Trophoblast cell (in vitro differentiated cells and primary cell): ENCODE measurements around the gene MYLK2.

Experiments used
- DNase-seq, 2 donors: peaks; one replicate each; pipeline ENCODE4 v3.0.0-alpha.2; 2016
- H2AFZ ChIP-seq: 2 replicates; pipeline ENCODE4 v1.6.1; 2013; ENCODE audit warnings: low read length, moderate library complexity, mild to moderate bottlenecking; ENCODE audit not compliant: insufficient read depth, poor library complexity
- H2AK5ac ChIP-seq: 2 replicates; pipeline ENCODE4 v1.6.1; 2013; ENCODE audit warnings: mild to moderate bottlenecking, low read length
- H2BK120ac ChIP-seq: 2 replicates; pipeline ENCODE4 v1.6.1; 2013; ENCODE audit warnings: low read length, mild to moderate bottlenecking, moderate library complexity; ENCODE audit not compliant: insufficient read depth, poor library complexity
- H2BK12ac ChIP-seq: 2 replicates; pipeline ENCODE4 v1.6.1; 2013; ENCODE audit warnings: mild to moderate bottlenecking, low read length, moderate library complexity
- H2BK5ac ChIP-seq: 2 replicates; pipeline ENCODE4 v1.6.1; 2013; ENCODE audit warnings: low read length, low read depth, moderate library complexity, mild to moderate bottlenecking; ENCODE audit not compliant: poor library complexity
- H3K14ac ChIP-seq: 2 replicates; pipeline ENCODE4 v1.6.1; 2013; ENCODE audit warnings: mild to moderate bottlenecking, low read length
- H3K18ac ChIP-seq: 2 replicates; pipeline ENCODE4 v1.6.1; 2013; ENCODE audit warnings: mild to moderate bottlenecking, low read length
- H3K23ac ChIP-seq: 2 replicates; pipeline ENCODE4 v1.6.1; 2013; ENCODE audit warnings: low read length
- H3K27ac ChIP-seq: 2 replicates; pipeline ENCODE4 v1.5.1; 2013; ENCODE audit warnings: low read depth, mild to moderate bottlenecking, inconsistent platforms, low read length, moderate library complexity
- H3K27me3 ChIP-seq: 2 replicates; pipeline ENCODE4 v1.6.1; 2013; ENCODE audit warnings: inconsistent platforms, mild to moderate bottlenecking, low read length, moderate library complexity; ENCODE audit not compliant: insufficient read depth
- H3K36me3 ChIP-seq, 2 experiments: 1 replicate in 1 of 2; 2 replicates in 1 of 2; pipeline ENCODE4 v1.6.1; 2013; ENCODE audit warnings: low read length in 2 of 2, mild to moderate bottlenecking in 2 of 2, moderate library complexity in 1 of 2; ENCODE audit not compliant: insufficient read depth in 2 of 2, control insufficient read depth in 1 of 2
- H3K4ac ChIP-seq: 2 replicates; pipeline ENCODE4 v1.6.1; 2013; ENCODE audit warnings: low read depth, mild to moderate bottlenecking, low read length, moderate library complexity
- H3K4me1 ChIP-seq, 2 experiments: 1 replicate in 1 of 2; 2 replicates in 1 of 2; pipeline ENCODE4 v1.6.1; 2013; ENCODE audit warnings: low read length in 2 of 2, mild to moderate bottlenecking in 2 of 2, moderate library complexity in 1 of 2; ENCODE audit not compliant: insufficient read depth in 2 of 2, control insufficient read depth in 1 of 2
- H3K4me2 ChIP-seq: 2 replicates; pipeline ENCODE4 v1.6.1; 2013; ENCODE audit warnings: inconsistent platforms, mild to moderate bottlenecking, low read length, moderate library complexity
- H3K4me3 ChIP-seq: 2 replicates; pipeline ENCODE4 v1.5.1; 2013; ENCODE audit warnings: mild to moderate bottlenecking, low read depth, low read length, inconsistent platforms
- H3K79me1 ChIP-seq: one replicate; pipeline ENCODE4 v1.6.1; 2013; ENCODE audit warnings: low read length
- H3K79me2 ChIP-seq: 2 replicates; pipeline ENCODE4 v1.6.1; 2013; ENCODE audit warnings: low read length, mild to moderate bottlenecking; ENCODE audit not compliant: control insufficient read depth, insufficient read depth, poor library complexity
- H3K9ac ChIP-seq: 2 replicates; pipeline ENCODE4 v1.6.1; 2013; ENCODE audit warnings: mild to moderate bottlenecking, low read length
- H3K9me3 ChIP-seq: 2 replicates; pipeline ENCODE4 v1.6.1; 2013; ENCODE audit warnings: low read depth, mild to moderate bottlenecking, control low read depth, inconsistent platforms, low read length; ENCODE audit not compliant: insufficient read depth
- H4K12ac ChIP-seq: 2 replicates; pipeline ENCODE4 v1.6.1; 2013; ENCODE audit warnings: low read depth, mild to moderate bottlenecking, low read length, moderate library complexity
- H4K8ac ChIP-seq: 2 replicates; pipeline ENCODE4 v1.6.1; 2013; ENCODE audit warnings: low read depth, mild to moderate bottlenecking, low read length, moderate library complexity
- H4K91ac ChIP-seq: one replicate; pipeline ENCODE4 v1.6.1; 2013; ENCODE audit warnings: low read depth, mild to moderate bottlenecking, low read length, moderate library complexity
- WGBS: extraction: QIAGEN DNeasy Blood & Tissue Kit; methylation state at CpG from one replicate; pipeline ENCODE4 v1.1.7; 2013; ENCODE audit warnings: missing lambda C conversion rate; ENCODE audit not compliant: insufficient read length, insufficient coverage; ENCODE audit errors: extremely low coverage; 5-methylcytosine and 5-hydroxymethylcytosine counted together

Gene MYLK2

DNA sequence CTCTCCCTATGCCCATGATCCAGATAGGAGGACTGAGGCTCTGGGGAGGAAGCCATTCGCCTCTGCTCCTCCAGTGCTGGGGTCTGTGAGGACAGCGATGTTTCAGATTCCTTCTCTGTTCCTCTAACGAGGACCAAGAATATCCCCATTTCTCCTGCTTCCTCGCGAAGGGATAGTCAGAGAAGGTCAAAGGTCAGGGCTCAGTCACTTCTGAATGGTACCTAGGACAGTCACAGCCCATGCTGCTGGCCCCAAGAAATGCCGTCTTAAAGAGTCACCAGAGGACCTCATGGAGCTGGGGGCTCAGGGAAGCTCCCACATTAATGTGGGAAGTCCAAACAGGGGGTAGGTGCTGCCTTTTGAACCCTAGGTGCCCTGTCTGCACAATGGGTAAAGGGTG is 24.1 kb downstream of the MYLK2 start:
- H3K4me3 ChIP-seq = no peak overlapping the region
- no peaks in the 10 kb centered on the region for H3K79me1 ChIP-seq
- no peak overlapping the region for H4K12ac ChIP-seq
- no peak overlapping the region for H3K4me2 ChIP-seq
- no peak overlapping the region for H3K23ac ChIP-seq
- H3K18ac ChIP-seq = no peak overlapping the region
- no peak overlapping the region for H2BK120ac ChIP-seq
- H3K36me3 ChIP-seq = no peaks in the 10 kb centered on the region
- no peak overlapping the region for H2AFZ ChIP-seq
- H4K8ac ChIP-seq = no peak overlapping the region
- H3K14ac ChIP-seq = no peak overlapping the region
- H2BK5ac ChIP-seq = no peak overlapping the region
- DNase-seq = no peak
- H3K9me3 ChIP-seq = no peaks in the 10 kb centered on the region
- H3K27ac ChIP-seq = no peak overlapping the region
- H3K4me1 ChIP-seq = peaks cover 12 to 22% of the 10 kb centered on the region in 2 experiments
- no peak overlapping the region for H2AK5ac ChIP-seq
- H3K9ac ChIP-seq = no peak overlapping the region
- H2BK12ac ChIP-seq = no peak overlapping the region
- H4K91ac ChIP-seq = peak overlapping the region; percentile 16
- H3K4ac ChIP-seq = no peak overlapping the region
- H3K27me3 ChIP-seq = no peaks in the 10 kb centered on the region
- no peaks in the 10 kb centered on the region for H3K79me2 ChIP-seq
- no CpG with 5 or more reads among the region's 6 CpGs for WGBS

DNA sequence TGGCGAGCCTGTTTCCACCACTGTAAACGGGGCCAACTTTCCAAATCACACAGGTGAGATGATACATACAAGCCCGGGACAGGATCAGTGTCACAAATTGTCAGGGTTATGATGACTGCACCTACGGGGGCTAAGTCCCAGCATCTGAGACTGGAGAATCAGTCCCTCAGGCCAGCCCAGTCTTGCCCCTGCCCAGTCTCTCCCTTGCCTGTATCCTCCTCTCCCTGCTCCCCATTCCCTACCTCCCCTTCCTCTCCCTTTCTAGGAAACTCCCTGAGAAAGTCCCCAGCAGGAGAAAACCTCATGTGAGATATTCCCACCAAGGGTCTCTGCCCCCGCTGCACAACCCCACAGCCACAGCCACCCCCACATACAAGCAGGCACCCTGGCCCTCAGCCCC is 24.7 kb downstream of the MYLK2 start:
- WGBS = no CpG with 5 or more reads among the region's 5 CpGs
- Histone ChIP-seq H2BK5ac (no peak overlapping the region), H2AFZ (no peak overlapping the region), H3K79me2 (no peaks in the 10 kb centered on the region), H3K9me3 (no peaks in the 10 kb centered on the region), H2AK5ac (no peak overlapping the region), H3K23ac (no peak overlapping the region), H4K91ac (peak overlapping the region; percentile 16), H3K4me2 (no peak overlapping the region), H3K27ac (no peak overlapping the region), H3K4me3 (no peak overlapping the region), H3K4ac (no peak overlapping the region), H4K12ac (no peak overlapping the region), H3K36me3 (no peaks in the 10 kb centered on the region), H3K9ac (no peak overlapping the region), H2BK12ac (no peak overlapping the region), H3K18ac (no peak overlapping the region), H2BK120ac (no peak overlapping the region), H3K14ac (no peak overlapping the region), H3K27me3 (no peaks in the 10 kb centered on the region), H3K79me1 (no peaks in the 10 kb centered on the region), H3K4me1 (peaks cover 9 to 21% of the 10 kb centered on the region in 2 experiments), H4K8ac (no peak overlapping the region)
- no peak for DNase-seq

DNA sequence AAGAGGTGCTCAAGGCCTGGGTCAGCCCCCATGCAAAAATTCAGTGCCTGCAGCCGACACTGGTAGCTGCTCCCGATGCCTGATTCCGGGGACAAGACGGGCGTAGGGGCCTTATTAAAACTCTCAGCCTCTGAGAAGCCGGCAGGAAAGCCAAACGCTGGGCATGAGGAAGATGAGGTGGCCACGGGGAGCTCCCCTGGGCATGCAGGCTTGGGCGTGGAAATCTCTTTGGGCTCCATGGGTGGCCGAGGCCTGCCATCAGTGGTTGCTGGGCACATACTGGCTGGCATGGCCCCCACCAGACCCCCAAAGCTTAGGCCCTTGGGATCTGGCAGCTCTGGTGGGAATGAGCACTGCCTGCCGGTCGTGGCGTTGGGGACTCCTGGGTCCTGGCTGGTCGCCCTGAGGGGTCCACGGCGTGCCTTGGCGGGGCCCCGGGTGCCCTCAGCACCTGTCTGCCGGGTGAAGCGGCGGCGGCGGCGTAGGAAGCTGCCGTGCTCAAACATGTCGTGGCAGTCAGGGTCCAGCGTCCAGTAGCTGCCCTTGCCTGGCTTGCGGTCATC is 25.7 kb downstream of the MYLK2 start:
- no peak overlapping the region for H2AFZ ChIP-seq
- no peak overlapping the region for H3K4me2 ChIP-seq
- H3K14ac ChIP-seq = no peak overlapping the region
- no peaks in the 10 kb centered on the region for H3K27me3 ChIP-seq
- H2BK5ac ChIP-seq = no peak overlapping the region
- no peak overlapping the region for H3K4ac ChIP-seq
- H3K4me1 ChIP-seq = peaks cover 9 to 21% of the 10 kb centered on the region in 2 experiments
- H3K36me3 ChIP-seq = no peaks in the 10 kb centered on the region
- H2AK5ac ChIP-seq = no peak overlapping the region
- peaks cover 2% of the 10 kb centered on the region for H3K9me3 ChIP-seq
- H3K27ac ChIP-seq = no peak overlapping the region
- H2BK12ac ChIP-seq = no peak overlapping the region
- no peak overlapping the region for H3K4me3 ChIP-seq
- H2BK120ac ChIP-seq = no peak overlapping the region
- H4K91ac ChIP-seq = no peak overlapping the region
- no peak overlapping the region for H4K8ac ChIP-seq
- no peak overlapping the region for H3K9ac ChIP-seq
- no peaks in the 10 kb centered on the region for H3K79me1 ChIP-seq
- no peak overlapping the region for H3K18ac ChIP-seq
- WGBS = no CpG with 5 or more reads among the region's 28 CpGs
- H4K12ac ChIP-seq = no peak overlapping the region
- no peak overlapping the region for H3K23ac ChIP-seq
- H3K79me2 ChIP-seq = no peaks in the 10 kb centered on the region
- DNase-seq = no peak

DNA sequence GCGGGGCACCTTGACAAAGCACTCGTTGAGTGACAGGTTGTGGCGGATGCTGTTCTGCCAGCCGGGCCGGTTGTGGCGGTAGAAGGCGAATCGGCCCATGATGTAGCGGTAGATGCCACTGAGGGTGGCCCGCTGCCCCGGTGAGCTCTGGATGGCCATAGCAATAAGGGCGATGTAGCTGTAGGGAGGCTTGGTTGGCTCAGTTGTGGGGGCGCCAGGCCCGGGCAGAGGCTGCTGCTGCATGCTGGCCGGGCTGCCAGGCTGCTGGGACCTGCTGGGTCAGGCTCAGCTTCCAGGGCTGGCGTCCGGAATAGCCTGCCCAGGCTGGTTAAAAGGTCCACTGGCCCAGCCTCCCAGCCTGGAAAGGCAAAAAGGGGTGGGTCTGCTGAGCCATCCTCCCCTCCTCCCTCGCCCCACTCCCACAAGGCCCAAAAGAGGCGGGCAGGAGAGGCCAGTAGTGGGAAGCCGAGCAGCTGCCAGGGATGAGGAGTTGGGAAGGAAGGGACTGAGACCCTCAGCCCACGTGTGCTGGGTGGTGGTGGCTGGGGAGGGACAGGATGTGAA is 26.2 kb downstream of the MYLK2 start, which contains the start of gene FOXS1:
TSS of gene FOXS1 (minus strand) at position 305 of the 564 bp plus-strand sequence. CDS start at position 243, 62 bp downstream.
- peaks cover 2% of the 10 kb centered on the region for H3K9me3 ChIP-seq
- H3K27me3 ChIP-seq = peaks cover 2% of the 10 kb centered on the region
- H2AK5ac ChIP-seq = no peak within 1 kb of the TSS
- no peak within 1 kb of the TSS for H4K12ac ChIP-seq
- no peak within 1 kb of the TSS for H3K4me2 ChIP-seq
- no peak within 1 kb of the TSS for H2BK120ac ChIP-seq
- no peak within 1 kb of the TSS for H4K91ac ChIP-seq
- no peaks in the 10 kb centered on the region for H3K79me1 ChIP-seq
- H3K4me1 ChIP-seq = peaks cover 9 to 21% of the 10 kb centered on the region in 2 experiments
- H4K8ac ChIP-seq = no peak within 1 kb of the TSS
- no peak within 1 kb of the TSS for H3K27ac ChIP-seq
- H2BK12ac ChIP-seq = no peak within 1 kb of the TSS
- H3K14ac ChIP-seq = no peak within 1 kb of the TSS
- H2AFZ ChIP-seq = no peak within 1 kb of the TSS
- no peaks in the 10 kb centered on the region for H3K79me2 ChIP-seq
- H3K9ac ChIP-seq = no peak within 1 kb of the TSS
- no peak within 1 kb of the TSS for H3K4ac ChIP-seq
- DNase-seq = no peak
- no peak within 1 kb of the TSS for H3K18ac ChIP-seq
- no CpG with 5 or more reads among the region's 21 CpGs for WGBS
- no peak within 1 kb of the TSS for H3K4me3 ChIP-seq
- no peaks in the 10 kb centered on the region for H3K36me3 ChIP-seq
- H2BK5ac ChIP-seq = no peak within 1 kb of the TSS
- no peak within 1 kb of the TSS for H3K23ac ChIP-seq
